Mucosa of descending colon (tissue), 3 donors: ENCODE measurements around the gene INSIG1. TPM values are rescaled to one million over a fixed set of nuclear protein-coding genes. Genes with fewer than 3 reads are reported as not detected.

Experiments used
- ATAC-seq: fragments of 200-7000 bp; cut with Tn5 transposase; one replicate; pipeline ENCODE4 v1.9.1; 2020; ENCODE audit warnings: mild to moderate bottlenecking, moderate library complexity
- DNase-seq, 3 donors: peaks; one replicate each; pipeline ENCODE4 v3.0.0-alpha.2; 2020
- H3K36me3 ChIP-seq: fragments of 200-600 bp; one replicate; pipeline ENCODE4 v1.8.0; 2021; ENCODE audit warnings: low read depth, mild to moderate bottlenecking
- H3K4me1 ChIP-seq: fragments of 200-600 bp; one replicate; pipeline ENCODE4 v1.8.0; 2021; ENCODE audit warnings: low read depth, mild to moderate bottlenecking
- H3K4me3 ChIP-seq: fragments of 200-600 bp; one replicate; pipeline ENCODE4 v1.8.0; 2021; ENCODE audit warnings: mild to moderate bottlenecking
- H3K9me3 ChIP-seq: fragments of 200-600 bp; one replicate; pipeline ENCODE4 v1.8.0; 2021; ENCODE audit warnings: mild to moderate bottlenecking
- intact Hi-C, 2 donors: fragments of 100-400 bp; cut with DNase I in 1 of 2; cut with micrococcal nuclease in 1 of 2; formaldehyde crosslinking; loops; one replicate each; pipeline versions ENCODE4 v1.11.0 to v1.11.1; 2022; cut with DNase I, micrococcal nuclease
- total RNA-seq, 3 donors: library from RNA; stranded (reverse); fragmentation: NEBNext Ultra II Directional in 2 of 3; extraction: Animal tissue kit (Norgen Biotek cat#: 25700) in 2 of 3; gene quantifications; one replicate each; pipeline versions ENCODE4 v1.2.1 to v1.2.4, GENCODE V29; 2021 to 2023
- TF ChIP-seq, protein P1 (sequence below): fragments of 200-600 bp; IDR thresholded peaks from one replicate; pipeline ENCODE4 v1.8.0; 2022; ENCODE audit warnings: antibody characterized with exemption, mild to moderate bottlenecking
- donor health status: DM: no; HTN: no; CAD: no; lungs with moderate emphysema.
- donor health status: DM: no; HTN: no; CAD: no.
- donor health status: DM: no; HTN: yes; CAD: no.

INSIG1 gene
- total RNA-seq, 3 donors from 2014 or later, result 40.1 to 85.1 (median 83.2) TPM

DNA sequence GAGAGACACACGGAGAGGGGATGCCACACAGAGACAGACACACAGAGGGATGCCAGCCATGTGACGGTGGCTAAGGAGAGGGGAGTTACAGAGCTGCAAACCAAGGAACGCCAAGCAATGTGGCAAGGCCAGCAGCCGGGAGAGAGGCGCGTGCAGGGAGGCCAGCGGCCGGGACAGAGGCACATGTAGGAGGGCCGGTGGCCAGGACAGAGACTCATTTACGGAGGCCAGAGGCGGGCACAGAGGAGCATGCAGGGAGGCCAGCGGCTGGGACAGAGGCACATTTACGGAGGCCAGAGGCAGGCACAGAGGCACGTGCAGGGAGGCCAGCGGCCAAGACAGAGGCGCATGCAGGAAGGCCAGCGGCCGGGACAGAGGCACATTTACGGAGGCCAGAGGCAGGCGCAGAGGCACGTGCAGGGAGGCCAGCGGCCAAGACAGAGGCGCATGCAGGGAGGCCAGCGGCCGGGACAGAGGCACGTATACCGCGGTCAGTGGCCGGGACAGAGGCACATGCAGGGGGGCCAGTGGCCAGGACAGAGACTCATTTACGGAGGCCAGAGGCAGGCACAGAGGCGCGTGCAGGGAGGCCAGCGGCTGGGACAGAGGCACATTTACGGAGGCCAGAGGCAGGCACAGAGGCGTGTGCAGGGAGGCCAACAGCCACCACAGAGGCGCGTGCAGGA, 40.4 kb downstream of the INSIG1 start:
- intact Hi-C loops, result no loop called here
- TF ChIP-seq, protein P1, sequence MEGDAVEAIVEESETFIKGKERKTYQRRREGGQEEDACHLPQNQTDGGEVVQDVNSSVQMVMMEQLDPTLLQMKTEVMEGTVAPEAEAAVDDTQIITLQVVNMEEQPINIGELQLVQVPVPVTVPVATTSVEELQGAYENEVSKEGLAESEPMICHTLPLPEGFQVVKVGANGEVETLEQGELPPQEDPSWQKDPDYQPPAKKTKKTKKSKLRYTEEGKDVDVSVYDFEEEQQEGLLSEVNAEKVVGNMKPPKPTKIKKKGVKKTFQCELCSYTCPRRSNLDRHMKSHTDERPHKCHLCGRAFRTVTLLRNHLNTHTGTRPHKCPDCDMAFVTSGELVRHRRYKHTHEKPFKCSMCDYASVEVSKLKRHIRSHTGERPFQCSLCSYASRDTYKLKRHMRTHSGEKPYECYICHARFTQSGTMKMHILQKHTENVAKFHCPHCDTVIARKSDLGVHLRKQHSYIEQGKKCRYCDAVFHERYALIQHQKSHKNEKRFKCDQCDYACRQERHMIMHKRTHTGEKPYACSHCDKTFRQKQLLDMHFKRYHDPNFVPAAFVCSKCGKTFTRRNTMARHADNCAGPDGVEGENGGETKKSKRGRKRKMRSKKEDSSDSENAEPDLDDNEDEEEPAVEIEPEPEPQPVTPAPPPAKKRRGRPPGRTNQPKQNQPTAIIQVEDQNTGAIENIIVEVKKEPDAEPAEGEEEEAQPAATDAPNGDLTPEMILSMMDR, result no peak
- no peaks in the 10 kb centered on the region for H3K36me3 ChIP-seq
- no peaks in the 10 kb centered on the region for H3K9me3 ChIP-seq
- H3K4me1 ChIP-seq, result no peaks in the 10 kb centered on the region
- no peak for DNase-seq
- no peak overlapping the region for H3K4me3 ChIP-seq
- ATAC-seq, result no peak

DNA sequence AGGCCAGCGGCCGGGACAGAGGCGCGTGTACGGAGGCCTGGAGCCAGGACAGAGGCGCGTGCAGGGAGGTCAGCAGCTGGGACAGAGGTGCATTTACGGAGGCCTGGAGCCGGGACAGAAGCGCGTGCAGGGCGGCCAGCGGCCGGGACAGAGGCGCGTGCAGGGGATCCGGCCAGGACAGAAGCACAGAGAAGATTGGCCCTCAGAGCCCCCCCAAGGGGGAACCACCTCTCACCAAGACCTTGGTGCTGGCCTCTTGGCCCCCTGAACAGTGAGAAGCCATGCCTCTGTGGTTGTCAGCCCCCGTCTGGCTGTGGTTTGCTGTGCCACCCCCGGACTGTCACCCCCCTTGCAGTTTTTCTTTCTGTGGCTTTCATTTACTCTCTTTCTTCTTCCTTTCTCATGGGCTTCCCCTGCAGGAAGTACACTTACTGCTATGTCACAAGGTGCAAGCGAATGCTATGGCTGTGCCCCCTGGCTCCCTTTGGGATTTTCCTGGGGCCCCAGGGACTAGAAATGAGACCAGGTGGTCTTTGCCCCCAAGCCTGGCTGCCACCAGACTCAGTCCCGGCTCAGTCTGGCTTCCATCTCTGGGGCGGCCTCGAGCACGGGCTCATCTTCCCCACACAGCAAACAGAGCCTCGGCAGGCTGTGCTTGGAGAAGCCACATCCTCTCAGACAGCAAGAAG, 41.1 kb downstream of the INSIG1 start:
- DNase-seq, result no peak
- TF ChIP-seq, protein P1, result no peak
- Histone ChIP-seq H3K4me1 (no peaks in the 10 kb centered on the region), H3K36me3 (no peaks in the 10 kb centered on the region), H3K9me3 (no peaks in the 10 kb centered on the region), H3K4me3 (no peak overlapping the region)
- ATAC-seq, result peak; percentile 23
- intact Hi-C loops, result no loop called here

DNA sequence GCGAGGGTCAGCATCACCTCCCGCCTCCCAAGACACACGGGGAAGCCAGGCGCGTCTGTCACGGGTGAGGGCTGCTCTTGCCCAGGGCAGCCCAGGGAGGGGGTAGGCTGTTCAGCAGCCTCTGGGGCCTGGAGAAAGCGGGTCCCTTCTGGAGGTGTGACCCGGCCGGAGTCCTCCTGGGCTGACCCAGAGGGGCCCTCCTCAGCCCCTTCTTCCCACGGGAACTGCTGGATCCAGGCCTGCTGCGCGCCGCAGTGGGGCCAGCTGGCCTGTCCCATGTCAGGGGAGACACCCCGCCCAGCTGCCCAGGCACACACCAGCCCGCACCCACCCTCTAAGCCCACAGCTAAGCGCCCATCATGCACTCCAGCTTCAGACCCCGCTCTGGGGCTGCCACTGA, 41.8 kb downstream of the INSIG1 start:
- Histone ChIP-seq H3K36me3 (no peaks in the 10 kb centered on the region), H3K4me3 (no peak overlapping the region), H3K9me3 (no peaks in the 10 kb centered on the region), H3K4me1 (no peaks in the 10 kb centered on the region)
- no peak for ATAC-seq
- DNase-seq, result no peak
- TF ChIP-seq, protein P1, result no peak
- intact Hi-C loops, result no loop called here

DNA sequence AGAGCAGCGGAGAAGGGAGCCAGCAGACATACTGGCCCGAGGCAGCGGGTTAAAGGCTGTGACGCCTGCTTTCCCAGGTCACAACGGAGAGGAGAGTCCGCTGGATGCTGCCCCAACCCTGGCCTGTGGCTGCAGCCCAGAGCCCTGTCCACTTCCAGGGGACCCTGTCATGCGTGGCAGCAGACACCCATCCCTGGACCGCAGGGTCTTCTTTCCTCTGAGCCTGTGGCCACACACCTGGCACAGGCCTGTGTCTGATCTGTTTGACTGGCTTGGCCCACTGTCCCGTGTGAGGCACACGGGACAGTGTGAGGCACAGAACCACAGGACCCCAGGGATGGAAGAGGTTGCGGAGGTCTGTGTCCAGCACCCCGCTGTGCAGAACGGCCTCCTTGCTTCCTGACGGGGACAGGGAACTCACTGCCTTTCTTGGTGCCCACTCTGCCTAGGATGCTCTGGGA, 42.4 kb downstream of the INSIG1 start:
- H3K4me3 ChIP-seq, result no peak overlapping the region
- H3K4me1 ChIP-seq, result no peaks in the 10 kb centered on the region
- no peak for ATAC-seq
- no peaks in the 10 kb centered on the region for H3K36me3 ChIP-seq
- TF ChIP-seq, protein P1, result no peak
- no peaks in the 10 kb centered on the region for H3K9me3 ChIP-seq
- no peak for DNase-seq
- intact Hi-C loops, result loop anchor here (10.0 kb wide), 1 partner anchor 415 kb away; no protein-coding TSS in a partner anchor

DNA sequence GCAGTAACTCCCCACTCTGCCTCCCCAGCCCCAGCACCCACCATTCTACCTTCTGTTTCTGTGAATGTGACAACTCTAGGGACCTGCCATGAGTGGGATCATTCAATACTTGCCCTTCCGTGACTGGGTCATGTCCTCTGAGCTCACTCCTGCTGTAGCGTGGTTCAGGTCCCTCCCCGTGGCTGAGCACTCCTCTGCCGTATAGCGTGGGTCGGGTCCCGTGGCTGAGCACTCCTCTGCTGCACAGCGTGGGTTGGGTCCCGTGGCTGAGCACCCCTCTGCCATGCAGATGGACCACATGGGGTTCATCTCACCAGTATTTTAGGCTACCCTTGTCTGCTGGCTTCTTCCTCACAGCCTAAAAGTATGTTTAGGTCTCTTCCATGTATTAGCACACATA, 43.0 kb downstream of the INSIG1 start:
- no peaks in the 10 kb centered on the region for H3K9me3 ChIP-seq
- TF ChIP-seq, protein P1, result no peak
- H3K4me3 ChIP-seq, result no peak overlapping the region
- H3K4me1 ChIP-seq, result no peaks in the 10 kb centered on the region
- intact Hi-C loops, result loop anchor here (10.0 kb wide), 1 partner anchor 416 kb away; no protein-coding TSS in a partner anchor
- H3K36me3 ChIP-seq, result no peaks in the 10 kb centered on the region
- ATAC-seq (no peak), DNase-seq (no peak)
